Thyroid gland (tissue), 4 donors: ENCODE measurements around the gene CDHR1. TPM values are rescaled to one million over a fixed set of nuclear protein-coding genes. Genes with fewer than 3 reads are reported as not detected.
A peak's percentile ranks its signal among the peaks of the same experiment; 100 is the strongest.
"Not testable (repeated sequence)": the region's sequence is repeated elsewhere in the genome, so short reads cannot be mapped to it uniquely, and the experiment has no call there.

Source experiments
- DNase-seq, 2 donors: peaks; one replicate each; pipeline ENCODE4 v3.0.0-alpha.2; 2019
- H3K27ac ChIP-seq, 3 donors: fragments of 200-600 bp; sonication (generic); 1 replicate in 2 of 3; 2 replicates in 1 of 3; pipeline ENCODE4 v1.5.1; 2016 to 2019; ENCODE audit warnings: mild to moderate bottlenecking in 1 of 3, moderate library complexity in 1 of 3
- H3K27me3 ChIP-seq: fragments of 200-600 bp; sonication (generic); one replicate; pipeline ENCODE4 v1.5.1; 2019
- H3K36me3 ChIP-seq, 2 donors: fragments of 200-600 bp; sonication (generic); one replicate each; pipeline ENCODE4 v1.5.1; 2016 to 2019
- H3K4me1 ChIP-seq, 2 donors: fragments of 200-600 bp; sonication (generic); one replicate each; pipeline ENCODE4 v1.5.1; 2017 to 2019
- H3K4me3 ChIP-seq, 3 donors: fragments of 200-600 bp; sonication (generic); replicated peaks in 1 of 3; 1 replicate in 2 of 3; 2 replicates in 1 of 3; pipeline ENCODE4 v1.5.1; 2016; ENCODE audit warnings: mild to moderate bottlenecking in 1 of 3
- H3K9me3 ChIP-seq: fragments of 200-600 bp; sonication (generic); one replicate; pipeline ENCODE4 v1.5.1; 2017
- POLR2A ChIP-seq, 2 donors: fragments of 450-650 bp; IDR thresholded peaks; one replicate each; pipeline ENCODE4 v1.6.1; 2017; ENCODE audit warnings: antibody characterized with exemption in 2 of 2, mild to moderate bottlenecking in 2 of 2, moderate library complexity in 1 of 2
- WGBS, 2 donors: methylation state at CpG; one replicate each; pipeline ENCODE4 v1.1.5; 2017; 5-methylcytosine and 5-hydroxymethylcytosine counted together
- intact Hi-C: fragments of 100-400 bp; cut with DNase I; formaldehyde crosslinking; loops from one replicate; pipeline ENCODE4 v1.15.1; 2023
- total RNA-seq, 4 donors: library from RNA; depleted of rRNA; stranded (reverse); fragments of >200 nt; gene quantifications; one replicate each; pipeline ENCODE4 v1.2.3, GENCODE V29; 2016
- TF ChIP-seq, protein P1 (sequence below), 6 experiments: fragments of 200-600 bp in 3 of 6; fragments of 450-650 bp in 3 of 6; sonication (generic) in 3 of 6; IDR thresholded peaks; one replicate each; pipeline ENCODE4 v1.5.1; 2016 to 2019; ENCODE audit warnings: antibody characterized with exemption in 6 of 6, mild to moderate bottlenecking in 2 of 6, inconsistent platforms in 1 of 6, moderate library complexity in 1 of 6

The CDHR1 gene
- total RNA-seq, 4 donors from 2014 or later = 0.17 TPM; not detected in 3

DNA sequence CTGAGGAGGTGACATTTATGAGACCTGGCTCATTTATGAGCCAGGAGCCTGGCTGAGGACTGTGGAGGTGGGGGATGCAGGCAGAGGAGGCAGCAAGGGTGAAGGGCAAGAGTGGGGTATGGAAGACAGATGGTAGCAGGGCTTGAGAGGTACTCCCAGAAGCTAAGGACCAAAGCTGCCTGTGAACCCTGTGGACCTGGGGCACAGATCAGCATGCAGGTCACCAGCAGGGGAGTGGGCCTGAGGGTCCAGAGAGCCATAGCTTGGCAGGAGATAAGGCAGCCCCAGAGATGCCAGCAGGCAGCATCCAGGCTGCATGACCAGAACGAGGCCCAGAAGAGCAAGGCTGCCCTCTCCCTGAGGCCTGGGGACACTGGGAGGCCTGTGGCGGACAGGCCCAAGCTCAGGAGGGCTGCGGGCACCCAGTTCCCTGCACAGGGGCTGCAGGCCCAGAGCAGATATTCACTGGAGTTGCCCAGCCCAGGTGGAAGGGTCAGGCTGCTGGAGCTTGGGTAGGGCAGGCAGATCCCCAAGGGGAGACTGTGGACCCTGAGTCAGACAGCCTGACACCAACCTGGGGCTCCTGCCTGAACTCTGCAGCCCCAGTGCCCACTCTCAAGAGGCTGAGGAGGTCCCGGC is 17.4 kb upstream of the CDHR1 start:
- Histone ChIP-seq H3K27ac (no peak overlapping the region), H3K9me3 (no peaks in the 10 kb centered on the region), H3K36me3 (no peaks in the 10 kb centered on the region), H3K27me3 (no peaks in the 10 kb centered on the region), H3K4me1 (peaks cover 7 to 10% of the 10 kb centered on the region in 2 donors), H3K4me3 (no peak overlapping the region)
- intact Hi-C loops = no loop called here
- TF ChIP-seq, protein P1, sequence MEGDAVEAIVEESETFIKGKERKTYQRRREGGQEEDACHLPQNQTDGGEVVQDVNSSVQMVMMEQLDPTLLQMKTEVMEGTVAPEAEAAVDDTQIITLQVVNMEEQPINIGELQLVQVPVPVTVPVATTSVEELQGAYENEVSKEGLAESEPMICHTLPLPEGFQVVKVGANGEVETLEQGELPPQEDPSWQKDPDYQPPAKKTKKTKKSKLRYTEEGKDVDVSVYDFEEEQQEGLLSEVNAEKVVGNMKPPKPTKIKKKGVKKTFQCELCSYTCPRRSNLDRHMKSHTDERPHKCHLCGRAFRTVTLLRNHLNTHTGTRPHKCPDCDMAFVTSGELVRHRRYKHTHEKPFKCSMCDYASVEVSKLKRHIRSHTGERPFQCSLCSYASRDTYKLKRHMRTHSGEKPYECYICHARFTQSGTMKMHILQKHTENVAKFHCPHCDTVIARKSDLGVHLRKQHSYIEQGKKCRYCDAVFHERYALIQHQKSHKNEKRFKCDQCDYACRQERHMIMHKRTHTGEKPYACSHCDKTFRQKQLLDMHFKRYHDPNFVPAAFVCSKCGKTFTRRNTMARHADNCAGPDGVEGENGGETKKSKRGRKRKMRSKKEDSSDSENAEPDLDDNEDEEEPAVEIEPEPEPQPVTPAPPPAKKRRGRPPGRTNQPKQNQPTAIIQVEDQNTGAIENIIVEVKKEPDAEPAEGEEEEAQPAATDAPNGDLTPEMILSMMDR (IDR thresholded peaks at IDR 0.05) = no peak
- TF ChIP-seq POLR2A (IDR thresholded peaks at IDR 0.05) = no peak
- 83 to 95% methylated on average over 2 to 3 of the region's 4 CpGs for WGBS, 2 donors
- DNase-seq = no peak

DNA sequence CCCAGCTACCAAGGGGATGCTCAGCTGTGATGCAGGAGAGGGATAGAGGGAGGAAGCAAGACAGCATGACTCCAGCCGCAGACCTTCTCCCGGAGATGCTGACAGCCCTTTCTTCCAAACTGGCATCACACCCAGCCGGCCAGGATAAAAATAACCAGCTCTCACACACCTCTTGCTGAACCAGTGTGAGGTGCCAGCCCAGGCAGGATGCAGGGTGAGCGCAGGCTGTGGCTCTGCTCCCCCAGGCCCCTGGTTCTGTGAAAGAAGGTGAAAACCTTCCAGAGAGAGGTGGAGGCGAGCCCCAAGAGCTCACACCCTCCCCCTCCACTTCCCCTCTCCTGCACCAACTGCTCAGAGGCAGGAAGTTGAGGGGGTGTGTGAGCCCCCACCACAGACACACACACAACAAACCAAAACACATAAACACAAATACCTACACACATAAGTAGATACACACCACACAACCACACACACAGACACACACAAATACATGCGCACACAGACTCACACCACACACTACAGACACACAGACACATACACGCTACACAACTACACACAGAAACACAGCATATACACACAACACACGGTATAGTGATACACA is 16.7 kb upstream of the CDHR1 start:
- no peaks in the 10 kb centered on the region for H3K27me3 ChIP-seq
- no peaks in the 10 kb centered on the region for H3K36me3 ChIP-seq
- H3K27ac ChIP-seq = no peak overlapping the region
- H3K9me3 ChIP-seq = no peaks in the 10 kb centered on the region
- no peak overlapping the region for H3K4me3 ChIP-seq
- TF ChIP-seq, protein P1 (IDR thresholded peaks at IDR 0.05) = no peak
- no peak for TF ChIP-seq POLR2A (IDR thresholded peaks at IDR 0.05)
- peaks cover 7 to 10% of the 10 kb centered on the region in 2 donors for H3K4me1 ChIP-seq
- intact Hi-C loops = no loop called here
- no peak for DNase-seq
- 73 to 83% methylated on average over 8 of the region's 8 CpGs for WGBS, 2 donors

- Histone ChIP-seq H3K36me3 (no peaks in the 10 kb centered on the region), H3K4me1 (peaks cover 7 to 10% of the 10 kb centered on the region in 2 donors), H3K27ac (no peak overlapping the region), H3K9me3 (no peaks in the 10 kb centered on the region), H3K4me3 (no peak overlapping the region), H3K27me3 (no peaks in the 10 kb centered on the region)
- 92 to 97% methylated on average over 3 of the region's 3 CpGs for WGBS, 2 donors
- TF ChIP-seq, protein P1 (IDR thresholded peaks at IDR 0.05) = no peak
- no peak for TF ChIP-seq POLR2A (IDR thresholded peaks at IDR 0.05)
- intact Hi-C loops = no loop called here
- DNase-seq = no peak
Observed at GRCh38 chr10:84178160-84178609, 16.2 kb upstream of the CDHR1 start.

- DNase-seq = peak; percentile 67 to 69
- H3K27me3 ChIP-seq = no peaks in the 10 kb centered on the region
- H3K4me1 ChIP-seq = peaks cover 7 to 10% of the 10 kb centered on the region in 2 donors
- WGBS, 2 donors = 41 to 51% methylated on average over 9 to 11 of the region's 12 CpGs
- H3K36me3 ChIP-seq = no peaks in the 10 kb centered on the region
- no peak overlapping the region for H3K27ac ChIP-seq
- TF ChIP-seq POLR2A (IDR thresholded peaks at IDR 0.05) = no peak
- TF ChIP-seq, protein P1 (IDR thresholded peaks at IDR 0.05) = no peak
- intact Hi-C loops = no loop called here
- no peaks in the 10 kb centered on the region for H3K9me3 ChIP-seq
- no peak overlapping the region for H3K4me3 ChIP-seq
Observed at GRCh38 chr10:84179059-84179710, 15.2 kb upstream of the CDHR1 start.

GRCh38 chr10:84180386-84180785 is 14.0 kb upstream of the CDHR1 start:
- H3K36me3 ChIP-seq, H3K4me1 ChIP-seq, DNase-seq, H3K4me3 ChIP-seq, intact Hi-C loops, H3K27me3 ChIP-seq, H3K9me3 ChIP-seq: not testable (repeated sequence)
- 95 to 98% methylated on average over 8 to 13 of the region's 22 CpGs for WGBS, 2 donors
- H3K27ac ChIP-seq = peak overlapping the region in 1 of 3 donors; percentile 36
